Activated naive CD8-positive, alpha-beta T cell treated with anti-CD3 and anti-CD28 coated beads, Interleukin-2, amount 50 U/mL, for 24 hours (primary cell): ENCODE measurements around the gene STX12.

Experiments
- ATAC-seq: fragments of 150-1000 bp; cut with Tn5 transposase; one replicate; pipeline ENCODE4 v1.10.0; 2021
- DNase-seq: peaks from one replicate; pipeline ENCODE4 v3.0.0; 2021
- H3K27ac Mint-ChIP-seq: one replicate; pipeline ENCODE4 v1.8.0; 2021; ENCODE audit warnings: mild to moderate bottlenecking, mixed read lengths
- H3K27me3 Mint-ChIP-seq: one replicate; pipeline ENCODE4 v1.8.0; 2021; ENCODE audit warnings: mixed read lengths
- H3K36me3 Mint-ChIP-seq: one replicate; pipeline ENCODE4 v1.8.0; 2021; ENCODE audit warnings: low read depth, mixed read lengths
- H3K4me1 Mint-ChIP-seq: one replicate; pipeline ENCODE4 v1.8.0; 2021; ENCODE audit warnings: mixed read lengths
- H3K4me3 Mint-ChIP-seq: one replicate; pipeline ENCODE4 v1.8.0; 2021; ENCODE audit warnings: mild to moderate bottlenecking, moderate library complexity, mixed read lengths
- H3K9me3 Mint-ChIP-seq: one replicate; pipeline ENCODE4 v1.8.0; 2021; ENCODE audit warnings: mixed read lengths

The STX12 gene

DNA sequence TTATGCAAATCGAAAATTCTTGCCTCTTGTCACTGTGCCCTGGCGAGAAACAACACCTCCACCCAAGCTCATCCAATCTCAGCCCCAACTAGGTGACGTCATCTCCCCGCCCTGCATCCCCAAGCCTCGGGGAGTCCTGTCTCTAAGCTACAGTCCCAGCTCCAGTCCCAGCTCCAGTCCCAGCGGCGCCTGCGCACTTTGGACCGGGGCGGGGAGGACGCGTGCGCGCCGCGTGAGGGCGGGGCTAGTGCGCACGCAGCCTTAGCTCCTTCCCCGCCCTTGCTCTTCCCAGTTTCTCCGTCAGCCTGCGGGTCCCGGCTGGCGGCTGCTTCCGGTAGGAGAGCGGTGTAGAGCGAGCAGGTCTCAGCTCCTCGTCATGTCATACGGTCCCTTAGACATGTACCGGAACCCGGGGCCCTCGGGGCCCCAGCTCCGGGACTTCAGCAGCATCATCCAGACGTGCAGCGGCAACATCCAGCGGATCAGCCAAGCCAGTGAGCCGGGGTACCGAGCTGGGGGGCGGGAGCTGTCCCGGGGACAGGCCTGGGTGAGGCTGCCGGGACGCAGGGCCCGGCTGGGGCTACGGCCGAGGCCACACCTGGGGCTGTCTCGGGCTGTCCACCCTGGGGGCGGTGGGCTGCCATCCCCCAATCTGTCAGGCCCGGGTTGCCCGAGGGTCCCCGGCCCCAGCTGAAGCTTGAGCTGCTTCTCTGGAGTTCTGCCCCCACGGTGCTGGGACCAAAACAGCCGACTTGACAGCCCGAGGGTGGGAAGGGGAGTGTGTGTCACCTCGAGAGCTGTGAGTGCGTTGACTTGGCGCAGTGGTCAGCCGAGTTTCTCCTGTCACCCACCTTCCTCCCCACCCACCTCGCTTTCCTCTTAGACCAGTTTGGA is at the start of gene STX12:
TSS of gene STX12 (plus strand) at position 288 of the 894 bp plus-strand sequence. CDS start at position 377, 89 bp downstream.
- Mint-ChIP-seq H3K27ac (peak within 1 kb of the TSS; percentile 97), H3K36me3 (peaks cover 4% of the 10 kb centered on the region), H3K4me1 (peaks cover 32% of the 10 kb centered on the region), H3K9me3 (no peaks in the 10 kb centered on the region), H3K4me3 (peak within 1 kb of the TSS; percentile 95), H3K27me3 (no peaks in the 10 kb centered on the region)
- peak; percentile 99 for ATAC-seq
- DNase-seq = peak; percentile 99

GRCh38 chr1:27724961-27725373 is 48.1 kb upstream of the STX12 start:
- Mint-ChIP-seq H3K27ac (peak overlapping the region; percentile 86), H3K4me3 (peak overlapping the region; percentile 73), H3K27me3 (no peaks in the 10 kb centered on the region), H3K36me3 (peaks cover 5% of the 10 kb centered on the region), H3K9me3 (no peaks in the 10 kb centered on the region), H3K4me1 (peaks cover 17% of the 10 kb centered on the region)
- no peak for DNase-seq
- no peak for ATAC-seq

GRCh38 chr1:27725374-27726172 is 47.4 kb upstream of the STX12 start, which contains the start of gene FAM76A:
FAM76A (plus strand) TSS chr1:27725961; CDS start chr1:27726081, 120 bp downstream.
- peak; percentile 99 for ATAC-seq

DNA sequence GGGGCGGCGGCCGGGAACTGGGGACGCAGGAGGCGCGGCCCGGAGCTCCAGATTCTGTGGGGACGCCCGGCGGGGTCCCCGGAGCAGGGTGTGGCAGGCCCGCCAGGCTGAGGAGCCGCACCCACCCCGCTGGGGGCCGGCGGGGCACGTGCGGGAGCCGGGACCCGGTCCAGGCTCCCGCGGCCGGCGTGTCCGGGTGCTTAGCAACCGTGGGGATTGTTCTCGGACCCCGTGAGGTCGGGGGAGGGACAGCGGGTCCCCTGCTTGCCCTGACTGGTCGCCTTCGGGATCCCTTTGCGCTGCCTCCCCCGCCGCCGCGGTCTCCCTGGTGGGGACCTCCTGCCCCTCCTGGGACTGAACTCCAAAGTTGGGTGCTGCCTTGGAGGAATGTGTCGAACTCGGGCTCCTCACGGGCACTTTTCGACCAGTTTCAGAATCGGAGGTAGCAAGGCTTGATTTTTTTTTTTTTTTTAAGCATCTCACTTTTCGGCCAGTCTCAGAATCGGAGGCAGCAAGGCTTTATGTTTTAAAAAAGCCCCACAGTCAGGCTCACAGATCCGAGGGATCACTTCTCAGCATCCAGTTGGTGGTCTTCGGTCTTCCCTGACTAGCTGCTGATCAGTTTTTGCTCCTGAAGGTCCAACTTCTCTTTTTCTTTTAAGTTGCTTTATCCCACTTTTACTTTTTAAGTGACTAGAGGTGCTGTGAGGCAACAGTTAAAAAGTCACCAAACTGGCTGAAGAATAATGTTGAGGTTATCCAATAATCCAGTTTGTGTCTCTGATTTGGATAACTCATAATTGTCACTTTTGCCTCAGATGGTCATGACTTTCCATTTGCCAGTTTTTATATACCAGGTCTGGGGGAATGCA is 46.6 kb upstream of the STX12 start:
- Mint-ChIP-seq H3K9me3 (no peaks in the 10 kb centered on the region), H3K27me3 (no peaks in the 10 kb centered on the region), H3K36me3 (peaks cover 8% of the 10 kb centered on the region), H3K4me3 (peak overlapping the region; percentile 85), H3K4me1 (peaks cover 17% of the 10 kb centered on the region), H3K27ac (peak overlapping the region; percentile 65)
- peak; percentile 3 for ATAC-seq
- DNase-seq = peak; percentile 54

More at GRCh38 chr1:27725374-27726172, 47.4 kb upstream of the STX12 start, which contains the start of gene FAM76A:
- Mint-ChIP-seq H3K36me3 (peaks cover 5% of the 10 kb centered on the region), H3K4me3 (peak within 1 kb of the TSS; percentile 85), H3K27me3 (no peaks in the 10 kb centered on the region), H3K4me1 (peaks cover 17% of the 10 kb centered on the region), H3K27ac (peak within 1 kb of the TSS; percentile 86), H3K9me3 (no peaks in the 10 kb centered on the region)
- peak; percentile 100 for DNase-seq

- no peaks in the 10 kb centered on the region for H3K9me3 Mint-ChIP-seq
- DNase-seq (no peak), ATAC-seq (no peak)
- H3K36me3 Mint-ChIP-seq = peaks cover 8% of the 10 kb centered on the region
- H3K4me1 Mint-ChIP-seq = peaks cover 17% of the 10 kb centered on the region
- no peak overlapping the region for H3K4me3 Mint-ChIP-seq
- no peak overlapping the region for H3K27ac Mint-ChIP-seq
- H3K27me3 Mint-ChIP-seq = no peaks in the 10 kb centered on the region
These were observed 45.9 kb upstream of the STX12 start for GRCh38 chr1:27727126-27727525.

- Mint-ChIP-seq H3K27me3 (no peaks in the 10 kb centered on the region), H3K36me3 (peaks cover 27% of the 10 kb centered on the region), H3K4me3 (no peak overlapping the region), H3K9me3 (no peaks in the 10 kb centered on the region), H3K4me1 (no peaks in the 10 kb centered on the region), H3K27ac (no peak overlapping the region)
- ATAC-seq (no peak), DNase-seq (no peak)
These were observed 36.8 kb upstream of the STX12 start for GRCh38 chr1:27736252-27736651.

DNA sequence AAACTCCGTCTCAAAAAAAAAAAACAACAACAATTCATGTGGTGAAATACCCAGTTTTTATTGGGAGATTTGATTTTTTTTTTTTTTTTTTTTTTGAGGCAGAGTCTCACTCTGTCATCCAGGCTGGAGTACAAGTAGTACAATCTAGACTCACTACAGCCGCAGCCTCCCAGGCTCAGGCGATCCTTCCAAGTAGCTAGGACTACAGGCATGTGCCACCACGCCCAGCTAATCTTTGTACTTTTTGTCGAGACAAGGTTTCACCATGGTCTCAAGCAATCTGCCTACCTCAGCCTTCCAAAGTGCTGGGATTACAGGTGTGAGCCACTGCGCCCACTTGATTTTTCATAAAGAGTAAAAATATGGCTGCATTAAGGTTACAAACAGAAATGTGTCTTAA is 31.9 kb upstream of the STX12 start:
- Mint-ChIP-seq H3K36me3 (peaks cover 23% of the 10 kb centered on the region), H3K4me1 (no peaks in the 10 kb centered on the region), H3K27me3 (no peaks in the 10 kb centered on the region), H3K9me3 (no peaks in the 10 kb centered on the region), H3K4me3 (no peak overlapping the region), H3K27ac (no peak overlapping the region)
- no peak for ATAC-seq
- no peak for DNase-seq

GRCh38 chr1:27744556-27744955 is 28.5 kb upstream of the STX12 start:
- ATAC-seq (no peak), DNase-seq (no peak)
- Mint-ChIP-seq H3K9me3 (no peaks in the 10 kb centered on the region), H3K27me3 (no peaks in the 10 kb centered on the region), H3K4me1 (no peaks in the 10 kb centered on the region), H3K36me3 (peaks cover 10% of the 10 kb centered on the region), H3K27ac (no peak overlapping the region), H3K4me3 (no peak overlapping the region)

GRCh38 chr1:27745466-27745865 is 27.6 kb upstream of the STX12 start:
- DNase-seq = no peak
- H3K4me1 Mint-ChIP-seq = no peaks in the 10 kb centered on the region
- peaks cover 10% of the 10 kb centered on the region for H3K36me3 Mint-ChIP-seq
- H3K9me3 Mint-ChIP-seq = no peaks in the 10 kb centered on the region
- ATAC-seq = no peak
- no peak overlapping the region for H3K4me3 Mint-ChIP-seq
- H3K27ac Mint-ChIP-seq = no peak overlapping the region
- no peaks in the 10 kb centered on the region for H3K27me3 Mint-ChIP-seq

GRCh38 chr1:27752360-27752759 is 20.7 kb upstream of the STX12 start:
- no peak for DNase-seq

DNA sequence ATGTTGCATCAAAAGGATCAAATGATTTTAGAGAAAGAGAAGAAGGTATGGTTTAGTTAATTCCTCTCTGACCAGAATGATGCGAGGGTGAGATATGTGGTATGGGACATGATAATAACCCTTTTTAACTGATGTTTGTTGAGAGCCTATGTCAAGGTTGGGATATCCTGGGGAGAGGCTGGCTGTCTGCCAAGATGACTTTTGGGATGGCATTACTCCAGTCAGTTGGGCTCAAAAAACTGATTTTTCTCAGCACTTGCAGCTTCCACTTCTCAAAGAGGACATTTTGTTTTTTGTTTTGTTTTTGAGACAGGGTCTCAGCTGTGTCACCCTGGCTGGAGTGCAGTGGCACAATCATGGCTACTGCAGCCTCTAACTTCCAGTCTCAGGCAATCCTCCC is 17.7 kb upstream of the STX12 start:
- Mint-ChIP-seq H3K36me3 (peaks cover 16% of the 10 kb centered on the region), H3K4me3 (no peak overlapping the region), H3K27ac (no peak overlapping the region)

More at GRCh38 chr1:27752360-27752759, 20.7 kb upstream of the STX12 start:
- Mint-ChIP-seq H3K4me3 (no peak overlapping the region), H3K9me3 (no peaks in the 10 kb centered on the region), H3K36me3 (peaks cover 8% of the 10 kb centered on the region), H3K4me1 (no peaks in the 10 kb centered on the region), H3K27ac (no peak overlapping the region), H3K27me3 (no peaks in the 10 kb centered on the region)
- ATAC-seq = no peak

GRCh38 chr1:27755865-27756264 is 17.2 kb upstream of the STX12 start:
- peaks cover 16% of the 10 kb centered on the region for H3K36me3 Mint-ChIP-seq
- no peaks in the 10 kb centered on the region for H3K27me3 Mint-ChIP-seq
- no peak overlapping the region for H3K27ac Mint-ChIP-seq
- H3K4me1 Mint-ChIP-seq = no peaks in the 10 kb centered on the region
- no peak for ATAC-seq
- DNase-seq = no peak
- no peaks in the 10 kb centered on the region for H3K9me3 Mint-ChIP-seq
- no peak overlapping the region for H3K4me3 Mint-ChIP-seq

More for the DNA sequence above, 17.7 kb upstream of the STX12 start:
- no peak for ATAC-seq
- Mint-ChIP-seq H3K4me1 (no peaks in the 10 kb centered on the region), H3K9me3 (no peaks in the 10 kb centered on the region), H3K27me3 (no peaks in the 10 kb centered on the region)
- no peak for DNase-seq

- peaks cover 18% of the 10 kb centered on the region for H3K36me3 Mint-ChIP-seq
- H3K4me3 Mint-ChIP-seq = no peak overlapping the region
- ATAC-seq (no peak), DNase-seq (no peak)
- H3K9me3 Mint-ChIP-seq = no peaks in the 10 kb centered on the region
- H3K4me1 Mint-ChIP-seq = no peaks in the 10 kb centered on the region
- H3K27me3 Mint-ChIP-seq = no peaks in the 10 kb centered on the region
- H3K27ac Mint-ChIP-seq = no peak overlapping the region
These were observed 13.8 kb upstream of the STX12 start for GRCh38 chr1:27759236-27759635.

GRCh38 chr1:27760426-27760825 is 12.6 kb upstream of the STX12 start:
- Mint-ChIP-seq H3K27ac (no peak overlapping the region), H3K4me1 (no peaks in the 10 kb centered on the region), H3K27me3 (no peaks in the 10 kb centered on the region), H3K9me3 (no peaks in the 10 kb centered on the region), H3K36me3 (peaks cover 14% of the 10 kb centered on the region), H3K4me3 (no peak overlapping the region)
- no peak for ATAC-seq
- no peak for DNase-seq
